OCI-LY1 (cell line): ENCODE measurements around the gene RILP.

Experiments used
- H2AFZ ChIP-seq: fragments of 200-600 bp; sonication (generic), shearing (Covaris generic); 2 replicates; pipeline ENCODE4 v1.6.0; 2014; ENCODE audit warnings: antibody characterized with exemption, mild to moderate bottlenecking, low read length
- H3F3A ChIP-seq: fragments of 200-600 bp; sonication (generic), shearing (Covaris generic); 2 replicates; pipeline ENCODE4 v1.6.0; 2014; ENCODE audit warnings: mild to moderate bottlenecking, antibody characterized with exemption, low read length, moderate library complexity; ENCODE audit not compliant: insufficient read depth
- H3K27ac ChIP-seq: fragments of 200-600 bp; sonication (generic); 2 replicates; pipeline ENCODE4 v1.5.1; 2014; ENCODE audit warnings: low read length, mixed run types, mild to moderate bottlenecking, low read depth; ENCODE audit not compliant: poor library complexity, severe bottlenecking
- H3K27me3 ChIP-seq: fragments of 200-600 bp; sonication (generic); 2 replicates; pipeline ENCODE4 v1.6.0; 2014; ENCODE audit warnings: antibody characterized with exemption, mild to moderate bottlenecking, low read length, moderate library complexity; ENCODE audit not compliant: insufficient read depth
- H3K36me3 ChIP-seq: fragments of 200-600 bp; sonication (generic); 2 replicates; pipeline ENCODE4 v1.6.1; 2014; ENCODE audit warnings: mild to moderate bottlenecking, antibody characterized with exemption, low read length, moderate library complexity, mixed read lengths; ENCODE audit not compliant: insufficient read depth
- H3K4me1 ChIP-seq: fragments of 200-600 bp; sonication (generic); 2 replicates; pipeline ENCODE4 v1.5.1; 2014; ENCODE audit warnings: mild to moderate bottlenecking, low read length, moderate library complexity; ENCODE audit not compliant: insufficient read depth, severe bottlenecking
- H3K4me2 ChIP-seq: fragments of 200-600 bp; sonication (generic), shearing (Covaris generic); 2 replicates; pipeline ENCODE4 v1.6.1; 2014; ENCODE audit warnings: low read length
- H3K4me3 ChIP-seq: fragments of 200-600 bp; sonication (generic); 2 replicates; pipeline ENCODE4 v1.5.1; 2014; ENCODE audit warnings: low read length, low read depth, mild to moderate bottlenecking, mixed read lengths; ENCODE audit not compliant: poor library complexity, severe bottlenecking
- H3K79me2 ChIP-seq: fragments of 200-600 bp; shearing (Covaris generic); 2 replicates; pipeline ENCODE4 v1.6.1; 2016; ENCODE audit warnings: mixed run types, low read length, mixed read lengths; ENCODE audit not compliant: insufficient read depth
- H3K9ac ChIP-seq: fragments of 200-600 bp; sonication (generic), shearing (Covaris generic); 2 replicates; pipeline ENCODE4 v1.6.1; 2014; ENCODE audit warnings: mild to moderate bottlenecking, low read length, mixed read lengths
- H3K9me2 ChIP-seq: fragments of 200-600 bp; sonication (generic), shearing (Covaris generic); 2 replicates; pipeline ENCODE4 v1.6.1; 2014; ENCODE audit warnings: low read depth, mild to moderate bottlenecking, low read length, mixed read lengths
- H3K9me3 ChIP-seq: fragments of 200-600 bp; shearing (Covaris generic); 2 replicates; pipeline ENCODE4 v1.6.1; 2014; ENCODE audit warnings: low read length, mixed read lengths
- H4K20me1 ChIP-seq: fragments of 200-600 bp; sonication (generic), shearing (Covaris generic); 2 replicates; pipeline ENCODE4 v1.6.0; 2016; ENCODE audit warnings: mild to moderate bottlenecking, low read length; ENCODE audit not compliant: insufficient read depth
- CTCF ChIP-seq: fragments of 200-600 bp; sonication (generic), shearing (Covaris generic); IDR thresholded peaks from 2 replicates; pipeline ENCODE4 v1.5.1; 2017; ENCODE audit warnings: mild to moderate bottlenecking, antibody characterized with exemption, low read length, moderate library complexity, mixed read lengths
- EZH2 ChIP-seq: fragments of 200-600 bp; sonication (generic), shearing (Covaris generic); IDR thresholded peaks from 2 replicates; pipeline ENCODE4 v1.8.0; 2017; ENCODE audit warnings: borderline replicate concordance, mixed run types, mild to moderate bottlenecking, antibody characterized with exemption, low read length, moderate library complexity, mixed read lengths

RILP gene

DNA sequence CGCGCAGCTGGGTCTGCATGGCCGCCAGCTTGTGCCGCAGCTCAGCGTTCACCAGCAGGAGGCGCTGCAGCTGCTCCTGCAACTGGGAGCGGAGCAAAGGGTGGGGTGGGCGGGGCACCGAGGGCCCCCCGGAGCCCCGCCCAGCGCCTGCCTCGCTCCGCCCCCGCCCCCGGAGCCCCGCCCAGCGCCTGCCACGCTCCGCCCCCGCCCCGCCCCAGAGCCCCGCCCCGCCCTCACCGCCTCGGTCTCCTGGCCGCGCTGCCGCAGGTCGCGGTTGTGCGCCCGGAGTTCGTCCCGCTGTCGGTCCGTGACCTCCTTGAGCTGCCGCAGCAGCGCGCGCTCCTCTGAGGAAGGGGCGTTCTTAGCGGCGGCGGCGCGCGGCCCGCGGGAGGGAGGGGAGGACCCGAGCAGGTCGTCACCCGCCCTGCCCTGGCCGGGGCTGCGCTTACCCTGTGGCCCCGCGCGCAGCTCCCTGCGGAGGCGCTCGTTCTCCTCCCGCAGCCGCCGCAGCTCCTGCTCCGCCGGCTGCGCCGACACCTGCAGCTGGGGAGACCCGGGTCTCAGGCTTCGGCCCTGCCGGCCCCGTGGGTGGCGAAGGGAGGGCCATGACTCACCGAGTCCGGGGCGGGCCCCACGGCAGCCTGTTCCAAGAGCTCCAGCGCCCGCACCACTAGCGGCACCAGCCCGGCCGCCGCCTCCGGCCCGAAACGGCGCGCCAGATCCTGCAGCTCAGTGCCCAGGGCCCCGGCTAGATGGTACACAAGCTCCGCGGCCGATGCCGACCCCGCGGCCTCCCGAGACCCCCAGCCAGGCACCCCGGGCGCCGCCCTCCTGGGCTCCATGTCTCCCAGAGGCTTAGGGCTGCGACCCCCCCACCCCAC lies 463 bp downstream of the RILP start:
- peak overlapping the region; percentile 69 for H3K9ac ChIP-seq
- H3K9me2 ChIP-seq: no peaks in the 10 kb centered on the region
- peaks cover 20% of the 10 kb centered on the region for H3K4me1 ChIP-seq
- H2AFZ ChIP-seq: no peak overlapping the region
- H3K79me2 ChIP-seq: no peaks in the 10 kb centered on the region
- no peaks in the 10 kb centered on the region for H3F3A ChIP-seq
- peak overlapping the region; percentile 33 for H3K27ac ChIP-seq
- H3K27me3 ChIP-seq: no peaks in the 10 kb centered on the region
- no peaks in the 10 kb centered on the region for H3K9me3 ChIP-seq
- no peaks in the 10 kb centered on the region for H4K20me1 ChIP-seq
- H3K4me3 ChIP-seq: peak overlapping the region; percentile 64
- peak overlapping the region; percentile 95 for H3K4me2 ChIP-seq
- peaks cover 44% of the 10 kb centered on the region for H3K36me3 ChIP-seq
- TF ChIP-seq EZH2: no peak
- no peak; the same call in 1 of the 2 replicates for TF ChIP-seq CTCF

DNA sequence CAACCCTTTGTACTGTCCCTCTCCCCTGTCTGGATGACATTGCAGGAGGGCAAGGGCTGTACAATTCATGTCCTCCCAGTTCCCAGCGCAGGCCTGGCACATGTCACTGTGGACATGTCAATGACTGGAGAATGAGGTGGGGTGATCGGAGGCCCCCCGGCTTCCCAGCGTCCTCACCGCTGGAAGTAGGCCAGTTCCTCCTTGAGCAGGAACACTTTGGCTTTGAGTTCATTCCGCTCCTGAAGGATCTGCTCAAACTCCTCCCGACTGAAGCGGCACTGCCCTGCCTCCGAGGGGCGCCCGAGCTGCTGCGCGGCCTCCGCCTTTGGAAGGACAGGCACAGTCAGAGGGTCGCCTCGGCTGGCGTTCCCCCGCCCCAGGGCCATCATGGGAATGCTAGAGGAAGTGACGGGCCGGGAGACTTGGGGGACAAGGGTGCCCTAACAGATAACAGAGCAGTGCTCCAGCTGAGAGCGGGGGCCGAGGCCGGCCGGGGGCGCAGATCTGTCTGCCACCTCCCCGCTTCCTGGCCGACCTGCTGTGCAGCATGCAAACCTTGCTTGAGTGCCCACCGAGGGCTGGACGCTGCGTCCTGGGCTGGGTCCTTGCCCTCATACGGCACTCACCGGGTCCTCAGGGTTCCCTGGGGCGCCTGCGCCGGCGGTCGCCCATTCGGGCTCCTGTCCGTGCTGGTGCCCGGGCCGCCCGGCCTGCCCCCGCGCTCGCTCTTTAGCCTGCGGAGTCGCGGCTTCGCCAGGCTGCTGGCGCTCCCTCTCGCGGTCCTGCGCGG lies 1.3 kb downstream of the RILP start:
- Histone ChIP-seq H3K9me3 (no peaks in the 10 kb centered on the region), H3K9me2 (no peaks in the 10 kb centered on the region), H3K4me1 (peaks cover 29% of the 10 kb centered on the region), H4K20me1 (no peaks in the 10 kb centered on the region), H3K36me3 (peaks cover 35% of the 10 kb centered on the region), H3K27me3 (no peaks in the 10 kb centered on the region), H3K79me2 (no peaks in the 10 kb centered on the region), H3K4me2 (peak overlapping the region; percentile 88), H3K4me3 (peak overlapping the region; percentile 63), H2AFZ (no peak overlapping the region), H3K27ac (no peak overlapping the region), H3K9ac (peak overlapping the region; percentile 69), H3F3A (no peaks in the 10 kb centered on the region)
- TF ChIP-seq CTCF (peak; percentile 75), EZH2 (no peak)

DNA sequence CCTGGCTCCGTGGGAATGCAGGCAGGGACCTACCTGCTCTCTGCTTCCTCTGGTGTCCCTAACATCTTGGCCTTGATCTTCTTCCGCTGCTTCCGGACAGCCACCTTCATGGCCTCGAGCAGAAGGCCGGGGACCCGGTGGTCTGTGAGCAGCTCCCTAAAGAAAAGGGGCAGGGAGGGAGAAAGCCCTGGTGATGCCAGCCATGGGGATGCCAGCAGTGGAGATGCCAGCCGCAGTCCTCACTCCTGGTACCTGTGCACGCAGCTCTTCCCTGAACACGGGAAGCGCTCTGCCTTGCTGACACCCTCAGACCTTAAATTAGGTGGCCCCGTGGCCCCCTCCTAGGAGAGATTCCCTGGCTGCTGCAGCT lies 1.9 kb downstream of the RILP start:
- Histone ChIP-seq H2AFZ (no peak overlapping the region), H3K4me1 (peaks cover 29% of the 10 kb centered on the region), H3K4me3 (no peak overlapping the region), H3K79me2 (no peaks in the 10 kb centered on the region), H3K27ac (no peak overlapping the region), H4K20me1 (no peaks in the 10 kb centered on the region), H3F3A (no peaks in the 10 kb centered on the region), H3K27me3 (no peaks in the 10 kb centered on the region), H3K9me3 (no peaks in the 10 kb centered on the region), H3K9ac (no peak overlapping the region), H3K36me3 (peaks cover 29% of the 10 kb centered on the region), H3K9me2 (no peaks in the 10 kb centered on the region), H3K4me2 (no peak overlapping the region; the same call in 1 of the 2 replicates)
- TF ChIP-seq EZH2 (no peak), CTCF (no peak)
